Stimulated activated CD4-positive, alpha-beta T cell treated with anti-CD3 and anti-CD28 coated beads, Interleukin-12 subunit alpha, Interleukin-12 subunit beta, amount 100 ng/mL, for 4 hours (primary cell): ENCODE data around the gene BACH2.
A peak's percentile ranks its signal among the peaks of the same experiment; 100 is the strongest.
"Not testable (repeated sequence)": the region's sequence is repeated elsewhere in the genome, so short reads cannot be mapped to it uniquely, and the experiment has no call there.

Experiments
- DNase-seq: peaks from one replicate; pipeline ENCODE4 v3.0.0-alpha.2; 2020

Gene BACH2

GRCh38 chr6:89928604-89929003, 368.0 kb downstream of the BACH2 start:
- no peak for DNase-seq

DNA sequence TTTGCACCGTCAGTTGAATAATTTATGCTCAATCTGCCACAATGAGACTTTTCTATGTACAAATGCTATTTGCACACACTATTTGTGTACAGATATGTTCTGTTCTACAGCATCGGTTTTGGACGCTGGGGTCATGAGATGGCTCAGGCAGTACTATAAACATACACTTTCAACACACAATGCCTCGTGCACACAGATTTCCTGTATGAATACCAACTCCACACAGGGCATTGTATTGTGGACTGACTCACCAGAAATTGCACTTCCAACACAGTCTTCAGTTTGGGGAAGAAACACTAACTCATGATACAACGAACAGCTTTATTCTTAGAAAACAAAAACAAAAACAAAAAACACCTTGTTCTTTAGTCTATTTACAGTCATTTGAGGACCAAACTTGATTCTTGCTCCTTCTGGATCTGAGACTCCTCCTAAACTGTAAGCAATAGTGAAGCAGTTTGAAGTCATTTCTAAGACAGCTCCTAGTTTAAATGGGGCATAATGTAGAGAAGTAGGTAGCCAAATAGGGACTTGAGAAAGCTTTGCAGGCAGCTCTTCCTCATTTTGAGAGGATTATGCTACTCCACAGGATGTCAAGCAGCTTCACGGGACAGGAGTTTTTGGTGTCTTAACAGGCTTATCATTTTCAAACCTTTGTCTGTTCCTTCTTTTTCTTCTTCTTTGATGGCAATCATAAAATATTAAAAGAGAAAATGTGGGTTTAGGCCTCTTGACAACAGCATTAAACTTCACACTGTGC, 368.7 kb downstream of the BACH2 start:
- DNase-seq: no peak

GRCh38 chr6:89927264-89927663, 369.4 kb downstream of the BACH2 start:
- DNase-seq: no peak

- no peak for DNase-seq
These were observed 370.8 kb downstream of the BACH2 start for GRCh38 chr6:89925826-89926225.

- DNase-seq: no peak
These were observed 372.4 kb downstream of the BACH2 start for GRCh38 chr6:89924231-89924630.

- DNase-seq: no peak
These were observed 375.0 kb downstream of the BACH2 start for GRCh38 chr6:89921691-89922090.

- no peak for DNase-seq
These were observed 375.4 kb downstream of the BACH2 start for GRCh38 chr6:89921197-89921596.

DNA sequence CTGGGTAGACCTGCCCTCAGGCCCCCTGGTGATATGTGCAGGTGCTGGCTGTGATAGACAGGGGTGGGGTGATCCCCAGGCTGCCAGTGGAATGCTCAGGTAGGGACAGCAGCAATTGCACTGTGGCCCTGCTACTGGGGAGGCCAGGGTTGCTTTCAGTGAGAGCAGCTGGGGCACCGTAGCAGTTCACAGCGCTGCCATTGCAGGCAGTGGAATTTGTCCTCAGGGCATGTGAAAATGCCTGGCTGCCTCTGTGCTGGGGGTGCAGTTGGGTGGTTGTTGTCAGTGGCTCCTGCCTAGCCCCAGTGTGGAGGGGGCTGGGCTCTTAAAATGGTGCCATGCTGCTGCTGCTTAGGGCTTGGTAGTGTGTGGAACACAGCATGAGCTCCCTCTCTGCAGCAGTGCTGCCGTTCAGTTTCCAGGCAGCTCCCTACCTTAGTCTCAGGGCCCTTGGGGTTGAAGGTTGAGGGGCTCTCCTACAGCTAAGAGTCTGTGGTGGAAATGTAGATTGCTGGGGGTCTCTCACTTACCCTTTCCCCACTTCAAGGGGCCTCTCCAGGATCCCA, 378.8 kb downstream of the BACH2 start:
- no peak for DNase-seq

DNA sequence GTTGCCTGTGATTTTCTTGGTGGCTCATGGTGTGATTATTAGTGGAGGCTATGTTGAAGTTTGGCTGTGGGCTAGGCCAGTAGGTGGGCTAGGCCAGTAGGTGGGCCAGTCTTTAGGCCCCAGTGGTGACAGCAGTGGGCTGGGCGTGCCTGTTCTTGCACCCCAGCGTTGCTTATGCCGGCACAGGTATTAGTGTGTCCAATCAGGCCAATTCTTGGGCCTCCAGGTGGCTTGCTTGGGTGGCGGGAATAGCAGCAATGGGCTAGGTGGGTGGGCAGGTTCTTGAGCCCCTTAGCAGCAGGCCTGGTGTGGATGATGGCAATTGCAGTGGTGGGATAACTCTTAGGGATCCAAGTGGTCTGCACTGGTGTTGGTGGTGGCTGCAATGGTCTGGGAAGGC, 379.4 kb downstream of the BACH2 start:
- no peak for DNase-seq

DNA sequence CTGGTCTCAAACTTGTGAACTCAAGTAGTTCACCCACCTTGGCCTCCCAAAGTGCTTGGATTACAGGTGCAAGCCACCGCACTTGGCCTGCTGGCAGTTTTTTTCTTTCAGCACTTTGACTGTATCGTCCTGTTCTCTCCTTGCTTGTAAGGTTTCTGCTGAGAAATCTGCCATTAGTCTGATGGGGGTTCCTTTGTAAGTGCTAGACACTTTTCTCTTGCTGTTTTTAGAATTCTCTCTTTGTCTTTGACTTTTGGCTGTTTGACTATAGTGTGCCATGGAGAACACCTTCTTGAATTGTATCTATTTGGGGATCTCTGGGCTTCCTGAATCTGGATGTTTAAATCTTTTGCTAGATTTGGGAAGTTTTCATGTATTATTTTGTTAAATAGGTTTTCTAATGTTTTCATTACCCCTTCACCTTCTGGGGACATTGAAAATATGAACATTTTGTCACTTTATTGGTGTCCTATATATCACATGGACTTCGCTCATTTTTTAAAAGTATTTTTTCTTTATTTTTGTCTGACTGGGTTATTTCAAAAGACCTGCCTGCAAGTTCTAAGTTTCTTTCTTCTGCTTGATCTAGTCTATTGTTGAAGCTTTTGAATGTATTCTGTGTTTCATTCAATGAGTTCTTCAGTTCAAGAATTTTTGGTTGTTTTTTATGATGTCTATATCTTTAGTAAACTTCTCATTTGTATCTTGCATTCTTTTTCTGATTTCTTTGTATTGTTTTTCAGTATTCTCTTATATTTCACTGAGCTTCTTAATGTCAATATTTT, 380.3 kb downstream of the BACH2 start:
- DNase-seq: no peak

DNA sequence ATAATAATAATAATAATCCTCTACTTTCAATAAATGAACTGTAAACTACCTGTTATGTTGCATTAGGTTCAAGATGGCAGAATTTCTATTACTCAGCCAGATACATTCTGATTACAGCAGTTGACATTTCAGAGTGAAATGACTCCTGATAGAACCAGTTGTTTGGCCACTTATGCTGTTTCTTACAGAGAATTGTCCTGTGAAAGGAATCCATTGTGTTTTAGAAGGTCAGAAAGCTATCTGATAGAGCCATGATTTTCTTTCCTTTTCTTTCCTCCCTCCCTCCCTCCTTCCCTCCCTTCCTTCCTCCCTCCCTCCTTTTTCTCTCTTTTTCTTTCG, 385.8 kb downstream of the BACH2 start:
- no peak for DNase-seq

GRCh38 chr6:89910001-89910901, 386.4 kb downstream of the BACH2 start:
- not testable (repeated sequence) for DNase-seq

DNA sequence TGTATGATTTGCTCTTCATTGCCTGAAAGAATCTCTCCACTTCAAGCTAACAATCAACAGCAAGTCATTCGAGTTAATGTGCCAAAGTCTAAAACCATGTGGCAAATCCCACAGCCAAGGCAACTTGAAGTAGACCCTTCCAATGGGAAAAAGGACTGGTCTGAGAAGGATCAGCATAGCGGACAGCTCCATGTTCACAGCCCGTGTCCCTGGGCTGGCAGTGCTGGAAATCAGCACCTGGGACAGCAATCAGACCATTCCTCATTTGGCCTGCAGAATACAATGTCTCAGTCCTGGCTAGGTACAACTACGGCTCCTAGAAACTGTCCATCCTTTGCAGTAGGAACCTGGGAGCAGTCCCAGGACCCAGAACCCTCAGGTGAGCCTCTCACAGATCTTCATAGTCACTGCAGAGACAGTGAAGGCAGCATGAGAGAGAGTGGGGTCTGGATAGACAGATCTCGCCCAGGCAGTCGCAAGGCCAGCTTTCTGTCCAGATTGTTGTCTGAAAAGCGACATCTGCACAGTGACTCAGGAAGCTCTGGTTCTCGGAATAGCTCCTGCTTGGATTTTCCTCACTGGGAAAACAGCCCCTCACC, 401.3 kb downstream of the BACH2 start:
- DNase-seq: no peak

- no peak for DNase-seq
These were observed 402.5 kb downstream of the BACH2 start, which contains the start of gene GJA10 for GRCh38 chr6:89894169-89894568. Gene GJA10 (plus strand): TSS chr6:89894469. CDS start chr6:89894469, 0 bp downstream.

DNA sequence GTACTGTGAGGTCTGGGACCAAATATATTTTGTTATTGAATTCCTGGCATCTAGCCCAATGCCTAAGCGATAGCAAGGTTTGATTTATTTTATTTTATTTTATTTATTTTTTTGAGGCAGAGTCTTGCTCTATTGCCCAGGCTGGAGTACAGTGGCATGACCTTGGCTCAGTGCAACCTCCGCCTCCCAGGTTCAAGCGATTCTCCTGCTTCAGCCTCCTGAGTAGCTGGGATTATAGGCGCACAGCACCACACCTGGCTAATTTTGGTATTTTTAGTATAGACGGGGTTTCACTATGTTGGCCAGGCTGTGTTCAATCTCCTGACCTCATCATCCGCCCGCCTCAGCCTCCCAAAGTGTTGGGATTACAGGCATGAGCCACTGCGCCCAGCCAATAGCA, 404.1 kb downstream of the BACH2 start:
- not testable (repeated sequence) for DNase-seq

DNA sequence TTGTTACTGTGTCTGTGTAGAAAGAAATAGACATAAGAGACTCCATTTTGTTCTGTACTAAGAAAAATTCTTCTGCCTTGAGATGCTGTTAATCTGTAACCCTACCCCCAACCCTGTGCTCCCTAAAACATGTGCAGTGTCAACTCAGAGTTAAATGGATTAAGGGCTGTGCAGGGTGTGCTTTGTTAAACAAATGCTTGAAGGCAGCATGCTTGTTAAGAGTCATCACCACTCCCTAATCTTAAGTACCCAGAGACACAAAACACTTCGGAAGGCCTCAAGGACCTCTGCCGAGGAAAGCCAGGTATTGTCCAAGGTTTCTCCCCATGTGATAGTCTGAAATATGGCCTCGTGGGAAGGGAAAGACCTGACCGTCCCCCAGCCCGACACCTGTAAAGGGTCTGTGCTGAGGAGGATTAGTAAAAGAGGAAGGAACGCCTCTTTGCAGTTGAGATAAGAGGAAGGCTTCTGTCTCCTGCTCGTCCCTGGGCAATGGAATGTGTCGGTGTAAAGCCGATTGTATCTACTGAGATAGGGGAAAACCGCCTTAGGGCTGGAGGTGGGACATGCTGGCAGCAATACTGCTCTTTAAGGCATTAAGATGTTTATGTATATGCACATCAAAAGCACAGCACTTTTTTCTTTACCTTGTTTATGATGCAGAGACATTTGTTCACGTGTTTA, 405.7 kb downstream of the BACH2 start:
- DNase-seq: not testable (repeated sequence)

DNA sequence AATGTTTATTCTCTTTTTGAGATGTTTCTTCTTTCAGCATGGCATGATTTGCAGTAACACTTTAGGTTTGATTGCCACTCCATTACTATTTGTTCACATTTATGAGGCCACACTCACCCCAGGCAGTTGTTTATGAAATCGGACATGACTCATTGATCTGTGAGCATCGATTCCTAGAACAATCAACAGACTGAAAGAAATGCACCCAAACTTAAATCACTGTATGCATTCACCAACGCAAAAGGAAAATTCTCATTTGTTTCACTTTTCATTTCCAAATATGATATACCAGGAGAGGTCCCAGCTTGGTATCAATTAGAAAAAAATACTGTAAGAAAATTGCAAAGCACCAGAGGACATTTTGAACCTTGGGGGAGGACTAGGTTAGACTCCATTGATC, 407.8 kb downstream of the BACH2 start:
- DNase-seq: no peak

DNA sequence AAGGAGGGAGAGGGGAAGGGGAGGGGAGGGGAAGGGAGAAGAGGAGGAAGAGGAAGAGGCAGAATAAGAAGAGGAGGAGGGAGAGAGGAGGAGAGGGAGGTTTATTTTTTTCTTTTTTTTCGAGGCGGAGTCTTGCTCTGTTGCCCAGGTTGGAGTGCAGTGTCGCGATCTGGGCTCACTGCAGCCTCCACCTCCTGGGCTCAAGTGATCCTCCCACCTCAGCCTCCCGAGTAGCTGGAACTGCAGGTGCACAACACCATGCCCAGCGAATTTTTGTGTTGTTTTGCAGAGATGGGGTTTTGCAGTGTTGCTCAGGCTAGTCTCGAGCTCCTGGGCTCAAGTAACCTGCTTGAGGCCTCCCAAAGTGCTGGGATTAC, 408.5 kb downstream of the BACH2 start:
- no peak for DNase-seq

- DNase-seq: peak; percentile 4
These were observed 409.0 kb downstream of the BACH2 start for GRCh38 chr6:89887452-89888137.

DNA sequence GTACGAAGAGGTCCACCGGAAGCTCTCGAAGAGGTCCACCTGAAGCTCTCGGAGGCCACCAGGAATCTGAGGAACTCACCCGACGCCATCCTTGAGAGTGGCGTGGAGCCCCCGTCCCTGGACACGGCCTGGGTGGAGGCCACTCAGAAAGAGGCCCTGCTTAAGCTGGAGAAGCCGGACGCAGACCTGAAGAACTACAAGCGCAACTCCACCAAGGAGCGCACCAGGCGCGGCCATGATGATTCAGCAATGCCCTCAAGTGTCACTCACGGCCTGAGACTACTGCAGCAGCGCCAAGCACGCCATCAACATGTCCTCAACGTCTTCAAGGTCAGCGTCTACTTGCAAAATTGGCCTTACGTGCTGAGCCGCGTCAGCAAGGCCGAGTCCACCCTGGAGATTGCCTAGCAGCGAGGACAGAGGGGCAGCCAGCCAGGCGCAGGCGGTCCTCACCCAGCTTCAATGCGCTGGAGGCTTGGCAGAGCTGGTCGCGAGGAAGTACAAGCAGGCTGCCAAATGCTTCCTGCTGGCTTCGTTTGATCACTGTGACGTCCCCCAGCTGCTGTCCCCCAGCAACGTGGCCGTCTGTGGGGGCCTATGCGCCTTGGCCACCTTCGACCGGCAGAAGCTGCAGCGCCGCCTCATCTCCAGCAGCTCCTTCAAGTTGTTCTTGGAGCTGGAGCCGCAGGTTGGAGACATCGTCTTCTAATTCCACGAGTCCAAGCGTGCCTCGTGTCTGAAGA, 410.1 kb downstream of the BACH2 start:
- DNase-seq: no peak
